H1 (cell line): ENCODE data around the gene GOLGA8A. TPM values are rescaled to one million over a fixed set of nuclear protein-coding genes. Genes with fewer than 3 reads are reported as not detected.

Experiments
- CTCF ChIA-PET: fragments of 300-600 bp; sonication (Branson Sonifier 250); formaldehyde crosslinking; loops from one replicate; lab custom pipeline; 2021; ENCODE audit not compliant: partially characterized antibody; lab: Charles Lee
- POLR2A ChIA-PET: fragments of 300-600 bp; sonication (Branson Sonifier 250); formaldehyde crosslinking; loops from one replicate; lab custom pipeline; 2021; ENCODE audit warnings: inconsistent platforms; ENCODE audit not compliant: partially characterized antibody; lab: Charles Lee
- DNase-seq, 2 experiments: peaks; one replicate each; pipeline versions ENCODE4 v3.0.0 to v3.0.0-alpha.2; 2010 to 2022; ENCODE audit warnings: low spot score in 2 of 2, low read depth in 1 of 2, mixed read lengths in 1 of 2
- FAIRE-seq: peaks from 2 replicates; lab custom pipeline; 2011; peaks lifted over from hg19 to GRCh38; lab: Jason Lieb, UNC
- H2AFZ ChIP-seq: 2 replicates; pipeline ENCODE4 v1.8.1; 2012; ENCODE audit warnings: low read length, inconsistent platforms
- H2AK5ac ChIP-seq: 2 replicates; pipeline ENCODE4 v1.6.1; 2013; ENCODE audit warnings: low read depth, low read length
- H2BK120ac ChIP-seq: replicated peaks from 2 replicates; pipeline ENCODE3; 2013; ENCODE audit warnings: low read depth, low read length, inconsistent platforms
- H2BK12ac ChIP-seq: 2 replicates; pipeline ENCODE4 v1.6.1; 2013; ENCODE audit warnings: low read depth, low read length
- H2BK15ac ChIP-seq: 2 replicates; pipeline ENCODE4 v1.6.1; 2013; ENCODE audit warnings: low read length
- H2BK20ac ChIP-seq: 2 replicates; pipeline ENCODE4 v1.6.1; 2013; ENCODE audit warnings: low read length
- H2BK5ac ChIP-seq: 2 replicates; pipeline ENCODE4 v1.6.1; 2013; ENCODE audit warnings: low read depth, low read length
- H3K14ac ChIP-seq: 2 replicates; pipeline ENCODE4 v1.6.1; 2013; ENCODE audit warnings: inconsistent platforms; ENCODE audit not compliant: insufficient read length
- H3K18ac ChIP-seq: 2 replicates; pipeline ENCODE4 v1.6.1; 2013; ENCODE audit warnings: low read length; ENCODE audit errors: extremely low read depth
- H3K23ac ChIP-seq: 2 replicates; pipeline ENCODE4 v1.6.1; 2013; ENCODE audit warnings: inconsistent platforms; ENCODE audit not compliant: insufficient read length
- H3K23me2 ChIP-seq: 2 replicates; pipeline ENCODE4 v1.6.1; 2013; ENCODE audit warnings: low read depth, low read length
- H3K27ac ChIP-seq: 2 replicates; pipeline ENCODE4 v1.6.1; 2011; ENCODE audit warnings: low read depth, low read length, inconsistent platforms
- H3K27me3 ChIP-seq, 4 experiments: replicated peaks in 1 of 4; 1 replicate in 1 of 4; 2 replicates in 3 of 4; pipeline versions ENCODE4 v1.6.1 to v1.8.1; 2011 to 2013; ENCODE audit warnings: low read length in 3 of 4, mild to moderate bottlenecking in 3 of 4, inconsistent platforms in 2 of 4, mixed read lengths in 2 of 4, moderate library complexity in 1 of 4; ENCODE audit not compliant: control insufficient read depth in 3 of 4, insufficient read depth in 3 of 4; ENCODE audit errors: extremely low read depth in 1 of 4
- H3K36me3 ChIP-seq, 4 experiments: 2 replicates each; pipeline versions ENCODE4 v1.6.1 to v1.8.1; 2011 to 2013; ENCODE audit warnings: mild to moderate bottlenecking in 4 of 4, low read length in 3 of 4, moderate library complexity in 2 of 4, control low read depth in 1 of 4, inconsistent platforms in 1 of 4; ENCODE audit not compliant: insufficient read depth in 4 of 4, control insufficient read depth in 2 of 4
- H3K4ac ChIP-seq: replicated peaks from 2 replicates; pipeline ENCODE3; 2013; ENCODE audit warnings: low read length, low read depth, mixed read lengths, inconsistent platforms; ENCODE audit not compliant: insufficient read length
- H3K4me1 ChIP-seq, 4 experiments: replicated peaks in 1 of 4; 1 replicate in 1 of 4; 2 replicates in 3 of 4; pipeline versions ENCODE4 v1.6.1 to v1.8.1; 2011 to 2013; ENCODE audit warnings: low read length in 3 of 4, inconsistent platforms in 2 of 4, mixed read lengths in 1 of 4; ENCODE audit not compliant: insufficient read depth in 4 of 4, control insufficient read depth in 3 of 4
- H3K4me2 ChIP-seq, 2 experiments: 2 replicates each; pipeline versions ENCODE4 v1.6.1 to v1.8.1; 2011 to 2013; ENCODE audit warnings: low read depth in 2 of 2, low read length in 2 of 2, control low read depth in 1 of 2, inconsistent platforms in 1 of 2, mild to moderate bottlenecking in 1 of 2; ENCODE audit not compliant: insufficient read depth in 1 of 2
- H3K4me3 ChIP-seq, 4 experiments: fragments of 200-600, 300-600 bp in 1 of 4; sonication (generic), shearing (Covaris generic), sonication (Bioruptor Twin) in 1 of 4; 2 replicates each; pipeline versions ENCODE4 v1.5.1 to v1.8.1; 2011 to 2016; ENCODE audit warnings: low read length in 4 of 4, low read depth in 3 of 4, control low read depth in 2 of 4, inconsistent platforms in 2 of 4, mild to moderate bottlenecking in 2 of 4, mixed read lengths in 1 of 4, moderate library complexity in 1 of 4; ENCODE audit not compliant: insufficient read depth in 2 of 4; ENCODE audit errors: extremely low read depth in 1 of 4
- H3K56ac ChIP-seq: replicated peaks from 2 replicates; pipeline ENCODE3; 2013; ENCODE audit warnings: low read depth, mild to moderate bottlenecking, mixed read lengths, low read length, inconsistent platforms; ENCODE audit not compliant: insufficient read length
- H3K79me1 ChIP-seq: 2 replicates; pipeline ENCODE4 v1.6.1; 2013; ENCODE audit warnings: low read depth, low read length, control low read depth
- H3K79me2 ChIP-seq, 2 experiments: 2 replicates each; pipeline versions ENCODE4 v1.6.1 to v1.8.1; 2012 to 2013; ENCODE audit warnings: low read length in 2 of 2, mild to moderate bottlenecking in 2 of 2, inconsistent platforms in 1 of 2; ENCODE audit not compliant: insufficient read depth in 2 of 2, control insufficient read depth in 1 of 2
- H3K9ac ChIP-seq, 4 experiments: replicated peaks in 1 of 4; 1 replicate in 1 of 4; 2 replicates in 3 of 4; pipeline versions ENCODE4 v1.6.1 to v1.8.1; 2011 to 2013; ENCODE audit warnings: low read depth in 3 of 4, low read length in 3 of 4, control low read depth in 2 of 4, mild to moderate bottlenecking in 2 of 4, moderate library complexity in 2 of 4, inconsistent platforms in 1 of 4; ENCODE audit errors: extremely low read depth in 1 of 4
- H3K9me3 ChIP-seq, 2 experiments: 2 replicates each; pipeline versions ENCODE4 v1.6.1 to v1.8.1; 2012 to 2013; ENCODE audit warnings: mild to moderate bottlenecking in 2 of 2, moderate library complexity in 2 of 2, control low read depth in 1 of 2, inconsistent platforms in 1 of 2, low read depth in 1 of 2, low read length in 1 of 2, mixed read lengths in 1 of 2; ENCODE audit not compliant: insufficient read depth in 2 of 2
- H4K20me1 ChIP-seq, 2 experiments: replicated peaks in 1 of 2; 2 replicates each; pipeline versions ENCODE3 to v1.8.1; 2011 to 2013; ENCODE audit warnings: inconsistent platforms in 2 of 2, low read length in 2 of 2, mild to moderate bottlenecking in 1 of 2; ENCODE audit not compliant: insufficient read depth in 2 of 2, control insufficient read depth in 1 of 2
- H4K5ac ChIP-seq: 2 replicates; pipeline ENCODE4 v1.6.1; 2013; ENCODE audit warnings: low read length, low read depth, mixed read lengths, inconsistent platforms; ENCODE audit not compliant: insufficient read length
- H4K8ac ChIP-seq: 2 replicates; pipeline ENCODE4 v1.8.0; 2013; ENCODE audit warnings: mild to moderate bottlenecking, moderate library complexity, low read length, inconsistent platforms; ENCODE audit not compliant: insufficient read depth; ENCODE audit errors: extremely low read depth
- H4K91ac ChIP-seq: replicated peaks from 2 replicates; pipeline ENCODE3; 2013; ENCODE audit warnings: low read length, mixed read lengths, inconsistent platforms; ENCODE audit not compliant: insufficient read length
- BCL11A ChIP-seq, 2 experiments: IDR thresholded peaks; one replicate each; pipeline ENCODE4 v1.6.1; 2011; ENCODE audit warnings: low read depth in 2 of 2, low read length in 2 of 2, mild to moderate bottlenecking in 2 of 2
- JUN ChIP-seq: IDR thresholded peaks from 2 replicates; pipeline ENCODE4 v1.6.1; 2011; ENCODE audit warnings: low read depth, mild to moderate bottlenecking, improper control_type of control experiment, low read length
- TCF12 ChIP-seq: IDR thresholded peaks from 2 replicates; pipeline ENCODE4 v1.6.1; 2011; ENCODE audit warnings: low read depth, mild to moderate bottlenecking, low read length
- WGBS, 2 experiments: shearing (Covaris generic) in 1 of 2; methylation state at CpG; one replicate each; pipeline versions ENCODE4 v1.1.6 to v1.1.7; 2013 to 2015; ENCODE audit warnings: low lambda C conversion rate in 2 of 2, mixed read lengths in 2 of 2, inconsistent platforms in 1 of 2, low coverage in 1 of 2, missing lambda C conversion rate in 1 of 2; ENCODE audit not compliant: insufficient replicate concordance in 2 of 2, insufficient coverage in 1 of 2, insufficient read length in 1 of 2; ENCODE audit errors: extremely low coverage in 1 of 2, missing lambda C conversion rate in 1 of 2; 5-methylcytosine and 5-hydroxymethylcytosine counted together
- polyA plus RNA-seq, 7 experiments: library from polyadenylated mRNA; depleted of rRNA in 3 of 7; stranded (reverse) in 5 of 7; unstranded in 2 of 7; fragments of >200 nt in 5 of 7; fragments of 200-250 nt in 2 of 7; gene quantifications; 1 replicate in 5 of 7; 2 replicates in 1 of 7; 4 replicates in 1 of 7; pipeline versions ENCODE4 v1.2.1 to v1.2.3, GENCODE V29; 2011 to 2013; ENCODE audit warnings: missing spikeins in 2 of 7, mixed read lengths in 2 of 7
- total RNA-seq: library from RNA; stranded (reverse); fragmentation: NEBNext Ultra II Directional; extraction: Animal tissue kit (Norgen Biotek cat#: 25700); gene quantifications from 2 replicates; pipeline ENCODE4 v1.2.1, GENCODE V29; 2021

The GOLGA8A gene
- total and polyA plus RNA-seq, 2 of the 8 experiments (the other 6 are each of a cell fraction or from before 2014, with no cell fraction given), result 5.5 to 20.0 TPM

DNA sequence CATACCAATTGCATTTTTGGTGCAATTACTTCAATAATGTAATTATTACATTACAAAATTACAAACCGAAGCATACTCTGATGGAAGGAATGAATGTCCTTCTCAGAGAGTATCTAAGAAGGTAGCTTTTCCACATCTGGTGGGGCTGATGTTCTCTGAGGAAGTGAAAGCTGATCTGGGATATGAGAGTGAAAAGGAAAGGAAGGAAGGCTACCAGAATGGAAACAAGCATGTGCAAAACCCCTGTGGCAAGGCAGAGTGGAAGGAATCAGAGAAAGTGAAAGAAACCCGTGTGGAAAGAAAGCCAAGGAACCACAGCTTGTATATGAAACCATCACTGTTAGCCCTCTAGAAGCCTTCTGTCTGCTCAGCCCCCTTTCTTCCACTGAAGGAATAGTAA is 35.3 kb upstream of the GOLGA8A start:
- no peak for FAIRE-seq

More for the DNA sequence above, 35.3 kb upstream of the GOLGA8A start:
- Histone ChIP-seq H3K4ac (no peak overlapping the region), H2BK5ac (no peak overlapping the region), H4K8ac (no peak overlapping the region), H3K14ac (no peak overlapping the region), H2AK5ac (no peak overlapping the region), H3K79me1 (no peaks in the 10 kb centered on the region), H3K4me3 (no peak overlapping the region), H3K27ac (no peak overlapping the region), H3K23me2 (no peaks in the 10 kb centered on the region), H4K91ac (no peak overlapping the region), H2BK12ac (no peak overlapping the region), H3K23ac (no peak overlapping the region), H2BK20ac (no peak overlapping the region), H2AFZ (no peak overlapping the region), H4K20me1 (no peaks in the 10 kb centered on the region), H3K4me2 (no peak overlapping the region), H4K5ac (no peak overlapping the region), H3K9me3 (no peaks in the 10 kb centered on the region), H3K27me3 (no peaks in the 10 kb centered on the region), H3K56ac (no peak overlapping the region), H2BK120ac (no peak overlapping the region), H3K79me2 (no peaks in the 10 kb centered on the region), H3K18ac (no peak overlapping the region), H3K4me1 (no peaks in the 10 kb centered on the region), H3K36me3 (no peaks in the 10 kb centered on the region), H2BK15ac (no peak overlapping the region), H3K9ac (no peak overlapping the region)
- DNase-seq, result no peak
- 82% methylated on average over 2 of the region's 2 CpGs; no CpG with 5 or more reads in 1 of the 2 experiments for WGBS, 2 experiments
- ChIA-PET POLR2A (no interaction called here), CTCF (no interaction called here)
- TF ChIP-seq TCF12 (no peak), BCL11A (IDR thresholded peaks at IDR 0.05; ENCODE audit: low read depth in 2 of 2, low read length in 2 of 2) (no peak), JUN (no peak)
